HG03521 (cell line): Measurements from ENCODE around the gene ICE1.

Experiments used
- ATAC-seq: cut with Tn5 transposase; IDR thresholded peaks from one replicate; pipeline ENCODE4 v1.9.1; 2021; ENCODE audit warnings: mild to moderate bottlenecking, moderate library complexity; ENCODE audit not compliant: unreplicated experiment

The ICE1 gene

DNA sequence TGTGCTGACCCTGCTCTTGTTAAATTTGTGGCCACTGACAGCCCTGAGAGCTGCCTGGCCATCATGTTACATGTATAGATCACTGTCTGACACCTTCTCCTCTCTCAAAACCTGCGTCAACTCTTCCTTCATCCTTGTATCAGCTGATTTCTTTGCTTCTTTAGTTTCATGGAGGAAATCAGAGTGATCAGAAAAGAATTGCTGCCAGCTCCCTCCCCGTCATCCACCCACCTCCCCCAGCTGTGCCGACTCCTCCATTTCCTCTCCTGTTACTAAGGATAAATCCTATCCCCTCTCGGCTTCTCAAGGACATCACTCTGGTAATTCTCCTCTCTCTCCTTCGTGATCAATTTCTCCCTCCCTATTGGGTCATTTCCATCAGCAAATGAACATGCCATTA is 108.9 kb downstream of the ICE1 start:
- no peak for ATAC-seq

DNA sequence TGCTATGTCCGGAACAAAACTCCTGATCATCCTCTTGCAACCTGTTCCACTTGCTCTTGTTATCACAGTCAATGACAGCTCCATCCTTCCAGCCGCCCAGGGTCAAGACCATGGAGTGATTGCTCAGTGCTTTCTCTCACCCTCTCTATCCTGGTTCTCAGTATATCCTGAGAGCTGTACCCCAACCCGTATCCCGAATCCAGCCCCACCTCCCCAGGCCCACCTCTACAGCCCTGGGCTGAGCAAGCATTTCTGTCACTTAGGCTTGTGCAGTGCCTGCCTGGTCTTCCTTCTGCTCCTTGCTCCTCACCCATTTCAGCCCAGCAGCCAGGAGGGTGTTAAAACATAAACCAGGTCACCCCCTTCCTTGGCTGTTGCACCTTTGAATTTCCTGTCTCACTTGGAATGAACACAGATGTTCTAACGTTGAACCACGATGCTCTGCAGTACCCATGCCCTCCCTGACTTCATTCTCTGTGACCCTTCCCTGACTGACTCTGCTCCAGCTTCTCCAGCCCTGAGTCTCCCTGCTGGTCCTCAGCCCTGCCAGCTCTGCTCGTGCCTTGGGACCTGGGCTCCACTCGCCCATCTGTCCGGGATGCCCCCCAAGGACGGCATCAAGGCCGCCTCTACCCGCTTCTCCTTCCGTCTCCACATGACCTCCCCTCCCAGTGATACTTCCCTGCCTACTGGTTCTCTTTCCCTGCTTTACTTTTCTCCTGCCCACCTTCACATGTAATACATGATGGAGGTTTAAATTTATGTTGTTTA is 110.0 kb downstream of the ICE1 start:
- ATAC-seq = no peak

DNA sequence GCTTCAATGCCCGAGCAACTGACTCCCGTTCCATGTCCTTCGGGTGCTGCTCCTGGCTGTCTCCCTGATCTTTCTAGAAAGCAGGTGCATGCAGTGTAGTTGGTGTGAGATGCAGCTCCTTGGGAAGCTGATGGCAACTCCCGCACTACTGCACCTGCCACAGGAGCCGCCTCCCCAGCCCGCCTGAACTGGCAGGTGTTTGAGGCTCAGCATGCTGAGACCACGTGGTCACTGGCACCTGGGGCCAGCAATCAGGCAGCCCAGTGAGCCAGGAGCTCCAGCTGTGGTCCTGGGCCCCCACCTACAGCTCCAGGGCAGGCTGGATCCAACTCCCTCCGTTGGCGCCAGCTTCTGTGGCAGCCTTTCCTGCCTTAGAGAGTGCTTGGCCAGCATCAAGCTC is 111.5 kb downstream of the ICE1 start:
- no peak for ATAC-seq

DNA sequence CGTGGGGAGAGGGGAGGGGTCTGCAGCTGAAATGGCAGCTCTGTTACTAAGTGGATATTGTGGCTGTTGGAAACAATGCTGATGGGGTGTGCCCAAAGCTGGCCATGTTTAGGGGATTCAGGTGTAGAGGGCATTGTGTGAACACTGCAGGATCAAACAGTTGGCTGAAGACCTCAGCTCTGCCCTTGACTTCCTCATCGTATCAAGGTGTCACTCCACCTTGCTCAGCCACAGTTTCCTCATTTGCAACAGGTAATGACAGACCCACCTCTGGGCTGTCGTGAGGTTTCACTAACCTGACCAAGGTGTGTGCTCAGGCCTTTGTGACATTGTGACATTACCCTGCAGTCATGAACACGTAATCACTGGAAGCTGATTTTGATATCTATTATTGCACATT is 111.9 kb downstream of the ICE1 start:
- ATAC-seq = no peak

DNA sequence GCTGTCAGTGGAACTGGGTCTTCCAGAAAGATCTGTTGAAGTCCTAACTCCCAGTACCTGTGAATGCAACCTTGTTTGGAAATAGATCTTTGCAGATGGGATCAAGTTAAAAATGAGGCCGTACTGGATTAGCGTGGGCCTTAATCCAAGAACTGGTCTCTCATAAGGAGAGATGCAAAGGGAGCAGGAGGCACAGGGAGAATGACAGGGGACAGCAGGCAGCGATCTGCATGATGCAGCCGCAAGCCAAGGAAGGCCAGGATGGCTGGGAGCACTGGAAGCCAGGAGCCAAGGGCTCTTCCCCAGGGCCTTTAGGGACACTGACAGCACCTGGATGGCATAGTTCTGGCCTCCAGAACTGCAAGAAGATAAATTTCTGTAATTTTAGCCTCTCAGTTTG is 114.4 kb downstream of the ICE1 start:
- ATAC-seq = no peak

DNA sequence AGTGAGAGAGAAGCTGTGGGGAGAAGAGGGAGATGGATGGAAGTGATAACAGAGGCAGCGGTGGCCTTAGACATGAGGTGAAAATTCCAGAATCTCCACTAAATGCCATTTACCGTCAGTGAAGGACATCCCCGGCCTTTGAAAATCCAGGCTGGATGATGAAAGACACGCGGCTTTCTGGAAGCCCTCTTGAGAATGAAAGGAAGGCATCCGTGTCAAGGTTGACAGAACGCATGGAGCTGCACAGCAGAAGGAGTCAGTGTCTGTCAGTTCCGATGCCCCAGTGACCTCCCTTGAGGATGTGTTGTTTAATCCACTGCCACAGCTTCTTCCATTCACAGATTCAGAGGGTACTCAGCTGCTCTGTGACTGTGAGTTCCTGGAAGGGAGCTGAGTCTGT is 114.9 kb downstream of the ICE1 start:
- ATAC-seq = no peak

DNA sequence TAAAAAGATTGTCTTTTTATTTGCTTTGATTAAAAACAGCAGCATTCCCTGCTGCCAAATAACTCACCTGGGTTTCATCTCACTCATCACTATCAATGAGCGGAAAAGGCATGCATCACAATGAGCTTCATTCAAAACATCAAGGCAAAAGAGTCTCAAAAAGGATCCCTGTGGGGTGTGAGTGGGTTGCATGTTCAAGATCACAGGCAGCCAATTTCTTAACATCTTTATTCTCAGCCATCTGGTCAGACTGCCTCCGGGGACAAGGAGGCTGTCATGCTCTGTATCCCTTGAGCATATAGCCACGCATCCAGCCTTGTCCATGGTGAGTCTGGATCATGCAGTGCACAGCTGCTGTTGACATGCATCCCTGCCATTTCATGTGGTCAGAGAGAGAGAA is 117.1 kb downstream of the ICE1 start:
- no peak for ATAC-seq
